GM12878 (cell line): Measurements from ENCODE around the gene BZW1. TPM values are rescaled to one million over a fixed set of nuclear protein-coding genes. Genes with fewer than 3 reads are reported as not detected.

Experiments
- ATAC-seq: fragments of 200-7000 bp; cut with Tn5 transposase; 3 replicates; pipeline ENCODE4 v1.9.1; 2020; ENCODE audit warnings: mild to moderate bottlenecking, moderate library complexity
- BruUV-seq: library from RNA; stranded (reverse); fragments of 400-500 nt; replicated peaks from 2 replicates; lab custom pipeline; 2021; lab: Mats Ljungman, UMichigan
- CTCF ChIA-PET: fragments of 300-600 bp; sonication (Branson Sonifier 250); formaldehyde crosslinking; extraction: SDS; loops from one replicate; lab custom pipeline; 2021; ENCODE audit warnings: inconsistent platforms; lab: Yijun Ruan, JAX
- POLR2A ChIA-PET: fragments of 350-600 bp; formaldehyde crosslinking; extraction: SDS; loops from one replicate; lab custom pipeline; 2021; ENCODE audit warnings: inconsistent platforms; lab: Charles Lee
- RAD21 ChIA-PET: fragments of 300-600 bp; sonication (Branson Sonifier 250); formaldehyde crosslinking; loops from one replicate; lab custom pipeline; 2023; ENCODE audit warnings: antibody characterized with exemption; ENCODE audit not compliant: unreplicated experiment; lab: Charles Lee
- SMC1A ChIA-PET: fragments of 300-600 bp; sonication (Branson Sonifier 250); formaldehyde crosslinking; loops from one replicate; lab custom pipeline; 2023; ENCODE audit not compliant: unreplicated experiment, uncharacterized antibody; lab: Charles Lee
- DNase-seq: peaks from one replicate; pipeline ENCODE4 v3.0.0-alpha.2; 2011; ENCODE audit warnings: low read depth, low spot score
- FAIRE-seq: peaks from 3 replicates; lab custom pipeline; 2011; peaks lifted over from hg19 to GRCh38; lab: Jason Lieb, UNC
- H2AFZ ChIP-seq: 2 replicates; pipeline ENCODE4 v1.6.0; 2011; ENCODE audit warnings: low read depth, low read length, control low read depth; ENCODE audit not compliant: control insufficient read depth
- H3K27ac ChIP-seq: 2 replicates; pipeline ENCODE4 v1.5.1; 2011; ENCODE audit warnings: control low read depth; ENCODE audit not compliant: control insufficient read depth, insufficient read depth
- H3K27me3 ChIP-seq, 2 experiments: replicated peaks in 1 of 2; 2 replicates each; pipeline versions ENCODE4 v1.6.0 to v1.6.1; 2011; ENCODE audit warnings: low read length in 1 of 2; ENCODE audit not compliant: control insufficient read depth in 2 of 2, insufficient read depth in 2 of 2
- H3K36me3 ChIP-seq, 2 experiments: 2 replicates each; pipeline ENCODE4 v1.5.1; 2011; ENCODE audit warnings: low read length in 1 of 2; ENCODE audit not compliant: control insufficient read depth in 2 of 2, insufficient read depth in 2 of 2
- H3K4me1 ChIP-seq: 2 replicates; pipeline ENCODE4 v1.6.1; 2011; ENCODE audit warnings: mild to moderate bottlenecking, low read length, moderate library complexity, mixed read lengths; ENCODE audit not compliant: control insufficient read depth, insufficient read depth
- H3K4me2 ChIP-seq: 2 replicates; pipeline ENCODE4 v1.6.0; 2011; ENCODE audit warnings: control low read depth; ENCODE audit not compliant: control insufficient read depth, insufficient read depth
- H3K4me3 ChIP-seq: fragments of 200-600 bp; sonication (generic); 2 replicates; pipeline ENCODE4 v1.5.1; 2016
- H3K79me2 ChIP-seq: 2 replicates; pipeline ENCODE4 v1.6.0; 2011; ENCODE audit warnings: low read length; ENCODE audit not compliant: control insufficient read depth, insufficient read depth
- H3K9ac ChIP-seq: 2 replicates; pipeline ENCODE4 v1.8.0; 2011; ENCODE audit warnings: low read length, control low read depth, mixed read lengths; ENCODE audit not compliant: control insufficient read depth, insufficient read depth
- H3K9me3 ChIP-seq: replicated peaks from 3 replicates; pipeline ENCODE4 v1.5.1; 2011; ENCODE audit warnings: mild to moderate bottlenecking, low read length; ENCODE audit not compliant: control insufficient read depth, insufficient read depth
- H4K20me1 ChIP-seq: 2 replicates; pipeline ENCODE4 v1.6.0; 2011; ENCODE audit not compliant: control insufficient read depth, insufficient read depth
- BACH1 ChIP-seq: fragments of 450-650 bp; IDR thresholded peaks from 2 replicates; pipeline ENCODE4 v1.6.1; 2017; ENCODE audit warnings: mild to moderate bottlenecking, borderline replicate concordance
- GABPA ChIP-seq: IDR thresholded peaks from 2 replicates; pipeline ENCODE4 v1.6.1; 2014; ENCODE audit warnings: antibody characterized with exemption, low read depth, mild to moderate bottlenecking, inconsistent platforms
- HDGF ChIP-seq: fragments of 450-650 bp; IDR thresholded peaks from 2 replicates; pipeline ENCODE4 v1.6.1; 2016; ENCODE audit warnings: antibody characterized with exemption
- KAT2A ChIP-seq: conservative IDR thresholded peaks from 2 replicates; pipeline ENCODE4 v1.6.1; 2011; ENCODE audit warnings: low read depth, low read length; ENCODE audit not compliant: control insufficient read depth
- MLLT1 ChIP-seq: fragments of 450-650 bp; IDR thresholded peaks from 2 replicates; pipeline ENCODE4 v1.6.1; 2016; ENCODE audit warnings: mild to moderate bottlenecking
- NKRF ChIP-seq: fragments of 450-650 bp; conservative IDR thresholded peaks from 2 replicates; pipeline ENCODE4 v1.6.1; 2017; ENCODE audit warnings: mild to moderate bottlenecking, moderate library complexity
- PAX5 ChIP-seq: IDR thresholded peaks from 2 replicates; pipeline ENCODE4 v1.6.1; 2011; ENCODE audit warnings: low read depth, low read length, borderline replicate concordance
- PAX8 ChIP-seq: fragments of 450-650 bp; IDR thresholded peaks from 2 replicates; pipeline ENCODE4 v1.6.1; 2017; ENCODE audit warnings: mild to moderate bottlenecking, moderate library complexity
- POLR2A ChIP-seq: IDR thresholded peaks from 2 replicates; pipeline ENCODE4 v1.6.1; 2011; ENCODE audit warnings: low read depth, mild to moderate bottlenecking, low read length
- TCF3 ChIP-seq: IDR thresholded peaks from 2 replicates; pipeline ENCODE4 v1.6.1; 2012; ENCODE audit warnings: low read depth, mild to moderate bottlenecking, low read length, borderline replicate concordance; ENCODE audit not compliant: insufficient read depth
- WGBS: methylation state at CpG from one replicate; pipeline ENCODE4 v1.1.6; 2016; ENCODE audit warnings: low lambda C conversion rate; ENCODE audit not compliant: insufficient replicate concordance, insufficient coverage; ENCODE audit errors: missing lambda C conversion rate; 5-methylcytosine and 5-hydroxymethylcytosine counted together
- in situ Hi-C: fragments of 300-500 bp; cut with MboI; formaldehyde crosslinking; loops from 9 replicates; pipeline ENCODE4 v1.14.3; 2018; ENCODE audit warnings: mixed read lengths
- intact Hi-C: fragments of 100-400 bp; cut with micrococcal nuclease; formaldehyde crosslinking; loops from one replicate; pipeline ENCODE4 v1.14.2; 2022; ENCODE audit not compliant: unreplicated experiment
- polyA plus RNA-seq, 11 experiments: library from polyadenylated mRNA; depleted of rRNA in 4 of 11; unstranded in 6 of 11; stranded (reverse) in 5 of 11; fragments of >200 nt; fragmentation: Nextera tagmentation in 4 of 11; fragmentation: Illumina TruSeq in 1 of 11; extraction: Ambion mirVana in 4 of 11; extraction: Trizol in 1 of 11; gene quantifications; 1 replicate in 1 of 11; 2 replicates in 10 of 11; pipeline versions ENCODE4 v1.2.1 to v1.2.3, GENCODE V29; 2011 to 2016; ENCODE audit warnings: inconsistent platforms in 2 of 11, missing spikeins in 2 of 11, low read depth in 1 of 11
- total RNA-seq, 4 experiments: library from RNA; depleted of rRNA in 3 of 4; stranded (reverse); fragments of >200 nt in 3 of 4; fragmentation: Illumina TruSeq in 1 of 4; extraction: Trizol in 1 of 4; gene quantifications; 2 replicates each; pipeline versions ENCODE4 v1.2.1 to v1.2.3, GENCODE V29; 2013 to 2021

BZW1 gene
- total and polyA plus RNA-seq, 10 of the 15 experiments (the other 5 are each of a cell fraction or from before 2014, with no cell fraction given) = 186 to 349 (median 269) TPM

GRCh38 chr2:200765995-200766660 is 45.6 kb upstream of the BZW1 start:
- Histone ChIP-seq H3K4me2 (no peak overlapping the region), H3K27me3 (peaks cover 0 to 4% of the 10 kb centered on the region in 2 experiments; a peak in 3 of 4 replicates), H3K4me1 (no peaks in the 10 kb centered on the region; the same call in 1 of the 2 replicates), H3K9me3 (no peaks in the 10 kb centered on the region), H3K27ac (no peak overlapping the region), H3K36me3 (no peaks in the 10 kb centered on the region), H3K4me3 (no peak overlapping the region), H2AFZ (no peak overlapping the region), H3K79me2 (no peaks in the 10 kb centered on the region), H3K9ac (no peak overlapping the region), H4K20me1 (no peaks in the 10 kb centered on the region)
- intact Hi-C loops (no loop called here), in situ Hi-C loops (no loop called here)
- no peak for DNase-seq
- no peak for TF ChIP-seq POLR2A
- no peak for TF ChIP-seq GABPA
- no peak for TF ChIP-seq KAT2A
- TF ChIP-seq MLLT1 = no peak
- no peak for TF ChIP-seq PAX5
- no peak for TF ChIP-seq TCF3
- no peak for TF ChIP-seq NKRF
- no peak for TF ChIP-seq PAX8
- no peak for TF ChIP-seq BACH1
- TF ChIP-seq HDGF = no peak
- BruUV-seq = no TSS peak
- RAD21 ChIA-PET = no interaction called here
- no peak for FAIRE-seq
- POLR2A ChIA-PET = no interaction called here
- SMC1A ChIA-PET = no interaction called here
- ATAC-seq = no peak
- CTCF ChIA-PET = no interaction called here
- 37% methylated on average over 8 of the region's 8 CpGs for WGBS
